RPMI8226 (cell line): ENCODE results near the gene ZNF280D.

Source experiments
- DNase-seq: peaks from one replicate; pipeline ENCODE4 v3.0.0-alpha.2; 2015

The ZNF280D gene

DNA sequence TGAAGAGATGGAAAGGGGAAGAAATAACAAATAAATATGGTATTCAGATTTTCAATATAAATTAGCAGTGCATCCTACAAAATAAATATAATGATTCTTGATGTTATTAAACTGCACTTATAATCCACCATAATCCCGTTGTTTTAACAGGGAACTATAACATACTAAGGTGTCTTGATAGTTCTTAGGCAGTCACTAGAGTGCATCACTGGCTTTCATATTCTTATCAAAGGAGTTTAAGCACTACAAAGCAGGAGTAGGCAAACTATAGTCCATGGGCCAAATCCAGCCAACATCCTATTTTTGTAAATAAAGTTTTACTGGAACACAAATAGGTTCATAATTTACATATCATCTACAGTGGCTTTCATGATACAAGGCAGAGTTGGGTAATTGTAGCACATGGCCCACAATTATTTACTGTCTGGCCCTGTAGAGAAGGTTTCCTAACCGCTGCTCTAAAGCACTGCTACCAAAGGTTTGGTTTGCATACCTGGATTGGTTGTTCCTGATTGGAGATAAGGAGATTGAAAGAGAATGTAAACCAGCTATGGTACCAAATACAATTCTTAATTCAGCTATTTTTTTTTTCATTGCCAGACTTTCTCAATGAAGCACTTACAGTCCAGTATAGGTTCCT, 104.3 kb downstream of the ZNF280D start:
- DNase-seq, result no peak

DNA sequence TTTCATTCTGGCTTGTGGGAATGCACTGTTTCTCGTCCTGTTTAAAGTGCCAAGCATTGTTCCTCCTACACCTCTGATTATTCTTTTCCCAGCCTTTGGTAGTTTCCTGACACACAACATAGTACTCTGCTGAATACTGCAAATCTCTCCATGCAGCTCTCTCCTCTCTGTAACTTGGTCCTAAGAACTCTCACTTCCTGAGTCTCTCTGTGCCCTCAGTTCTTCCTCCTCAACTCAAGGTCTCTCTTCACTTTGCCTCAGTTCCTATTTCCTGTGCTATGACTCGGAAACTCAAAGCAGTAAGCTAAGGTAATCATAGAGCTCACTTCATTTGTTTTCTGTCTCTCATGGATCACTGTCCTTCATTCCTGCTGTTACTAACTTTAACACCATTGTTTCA, 113.4 kb downstream of the ZNF280D start:
- DNase-seq, result no peak

DNA sequence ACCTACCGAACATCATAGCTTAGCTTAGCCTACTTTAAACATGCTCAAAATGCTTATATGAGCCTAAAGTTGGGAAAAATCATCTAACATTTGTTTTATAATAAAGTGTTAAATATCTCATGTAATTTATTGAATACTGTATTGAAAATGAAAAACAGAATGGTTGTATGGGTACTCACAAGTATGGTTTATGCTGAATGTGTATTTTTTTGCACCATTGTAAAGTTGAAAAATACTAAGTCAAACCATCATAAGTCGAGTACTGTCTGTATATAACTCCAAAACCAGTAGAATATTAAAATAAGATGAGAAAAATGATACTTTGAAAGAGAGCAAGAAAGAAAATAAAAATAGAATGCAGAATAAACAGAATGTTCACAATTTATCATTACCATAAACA, 115.7 kb downstream of the ZNF280D start:
- no peak for DNase-seq

DNA sequence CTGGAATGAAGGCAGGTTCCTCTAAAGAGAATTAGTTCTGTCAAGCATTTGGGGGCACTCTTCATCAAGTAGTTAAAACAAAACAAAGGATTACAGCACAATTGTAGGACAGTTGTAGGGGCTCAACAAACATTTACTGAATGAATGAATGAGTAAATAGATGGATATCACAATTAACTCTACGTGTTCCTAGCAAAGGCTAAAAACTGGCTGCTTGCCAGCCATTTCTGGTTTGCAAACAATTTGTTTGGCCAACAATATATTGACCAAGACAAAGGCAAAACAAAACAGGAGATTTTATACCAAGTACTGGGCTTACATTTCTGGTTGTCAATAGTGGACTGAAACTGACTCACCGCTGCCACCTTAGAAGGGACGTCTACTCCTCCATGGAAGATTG, 116.8 kb downstream of the ZNF280D start:
- no peak for DNase-seq

DNA sequence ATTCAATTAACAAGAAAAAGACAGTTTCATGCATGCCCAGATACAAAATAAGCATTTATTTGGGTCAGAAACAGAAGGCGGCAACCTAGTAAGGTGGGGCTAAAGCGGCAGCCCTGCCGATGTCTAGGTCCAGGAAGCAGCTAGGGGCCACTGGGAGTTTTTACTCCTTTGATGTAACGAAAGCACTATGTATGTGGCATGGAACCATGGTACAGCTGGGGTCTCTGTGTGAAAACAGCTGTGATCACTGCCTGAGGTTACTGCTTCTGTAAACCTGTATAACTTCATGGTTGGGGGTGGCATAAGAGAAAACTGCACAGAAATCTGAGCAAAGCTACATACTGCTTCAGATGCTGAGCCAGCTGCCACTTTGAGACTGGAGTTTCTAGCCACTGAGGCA, 119.5 kb downstream of the ZNF280D start:
- no peak for DNase-seq

DNA sequence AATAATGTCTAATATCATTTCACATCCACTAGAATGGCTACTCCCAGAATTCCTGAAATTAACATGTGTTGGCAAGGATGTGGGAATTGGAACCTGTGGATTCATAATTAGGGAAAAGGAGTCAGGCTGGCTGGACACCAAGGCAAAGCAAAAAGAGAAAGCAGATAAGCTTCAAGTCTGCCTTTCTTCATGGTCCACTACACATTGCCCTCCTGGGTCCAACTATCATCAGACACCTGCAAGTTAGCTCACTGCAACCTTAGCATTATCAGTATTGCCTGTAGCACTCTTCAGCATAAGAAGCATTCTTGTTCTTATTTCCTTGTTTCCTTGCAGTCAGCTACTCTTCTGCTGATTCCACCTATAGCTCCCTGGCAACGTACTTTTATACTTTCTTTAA, 124.3 kb downstream of the ZNF280D start:
- peak; percentile 54 for DNase-seq

DNA sequence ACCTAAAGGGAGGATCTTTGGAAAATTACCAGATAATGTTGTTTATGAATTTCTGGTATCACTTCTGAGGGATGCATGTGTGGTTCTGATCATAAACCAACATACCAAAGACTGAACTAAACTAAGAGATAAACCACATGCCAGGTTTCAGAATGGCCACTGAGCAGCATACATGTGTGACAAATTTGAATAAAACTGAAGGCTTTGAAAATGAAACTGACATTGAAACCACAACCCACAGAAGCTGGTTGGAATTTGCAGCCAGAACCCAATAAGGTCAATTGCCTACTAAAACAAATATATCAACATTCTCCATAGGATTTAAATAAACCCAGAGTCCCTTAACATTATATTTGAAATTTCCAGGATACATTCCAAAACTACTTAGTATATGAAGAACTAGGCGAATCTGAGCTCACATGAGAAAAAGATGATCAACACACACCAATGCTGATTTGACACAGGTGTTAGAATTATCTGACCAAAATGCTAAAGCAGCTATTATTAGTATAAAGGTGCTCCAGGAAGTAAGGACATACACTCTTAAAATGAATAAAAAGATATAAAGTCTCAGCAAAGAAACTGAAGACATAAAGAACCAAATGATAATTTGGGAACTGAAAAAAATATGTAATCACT, 125.0 kb downstream of the ZNF280D start:
- peak; percentile 80 for DNase-seq

DNA sequence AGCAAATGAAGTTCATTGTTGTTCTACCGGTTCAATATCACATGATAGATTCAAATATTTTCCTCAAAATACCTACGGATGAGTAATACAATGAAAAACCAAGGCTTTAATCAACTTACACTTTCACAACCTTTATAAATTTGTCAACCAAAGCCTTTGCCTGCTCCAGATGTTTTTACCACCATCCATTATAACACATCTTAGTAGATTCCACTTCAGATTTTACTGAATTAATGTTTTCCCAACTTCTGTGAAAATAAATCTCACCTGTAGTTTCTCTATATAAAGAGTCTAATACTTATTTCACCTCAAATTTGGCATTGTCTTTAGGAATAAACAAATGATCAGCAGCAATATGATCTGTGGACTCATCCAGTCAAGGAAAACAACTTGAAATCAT, 131.1 kb downstream of the ZNF280D start:
- no peak for DNase-seq

DNA sequence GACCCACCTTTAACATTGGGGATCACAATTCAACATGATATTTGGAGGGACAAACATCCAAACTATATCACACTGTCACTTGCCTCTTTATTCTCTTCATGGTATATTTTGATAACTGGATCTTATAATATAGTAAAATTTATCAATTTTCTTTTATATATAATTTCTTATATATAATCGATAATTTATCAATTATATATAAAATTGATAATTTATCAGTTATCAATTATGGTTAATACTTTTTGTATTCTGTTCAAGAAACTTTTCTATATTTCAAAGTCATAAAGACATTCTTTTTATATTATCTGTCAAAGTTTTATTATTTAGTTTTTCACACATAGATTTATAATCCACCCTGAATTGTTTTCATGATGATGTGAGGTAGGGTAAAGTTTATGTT, 132.9 kb downstream of the ZNF280D start:
- no peak for DNase-seq

DNA sequence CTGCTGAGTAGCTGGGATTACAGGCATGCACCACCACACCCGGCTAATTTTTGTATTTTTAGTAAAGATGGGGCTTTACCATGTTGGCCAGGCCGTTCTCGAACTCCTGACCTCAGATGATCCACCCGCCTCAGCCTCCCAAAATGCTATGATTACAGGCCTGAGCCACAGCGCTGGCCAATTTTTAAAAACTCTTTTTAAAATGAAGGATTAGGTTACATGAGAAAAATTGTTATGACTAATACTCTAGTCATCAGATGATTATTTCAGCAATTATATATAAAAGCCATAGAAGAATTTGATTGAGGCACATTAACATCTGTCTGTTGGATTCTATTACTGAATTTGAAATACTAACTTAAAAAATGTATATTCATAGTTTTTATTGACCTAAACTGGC, 134.3 kb downstream of the ZNF280D start:
- DNase-seq, result no peak

DNA sequence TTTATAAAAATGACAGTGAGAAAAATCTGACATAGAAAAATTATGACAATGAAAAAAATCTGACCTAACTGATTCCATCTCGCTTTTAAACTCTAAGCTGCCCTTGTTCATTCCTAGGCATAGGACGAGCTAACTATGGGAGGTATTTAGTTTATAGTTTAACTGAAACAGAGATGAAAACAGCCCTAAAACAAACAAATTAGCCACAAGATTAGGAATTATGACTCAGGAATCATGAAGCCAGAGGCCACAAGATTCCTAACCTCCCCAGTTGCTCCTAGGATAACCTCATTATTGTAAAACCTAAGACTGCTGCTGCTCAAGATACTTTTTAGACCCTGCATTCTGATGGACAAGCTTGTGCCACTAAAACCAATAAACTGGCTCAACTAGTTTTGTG, 145.6 kb downstream of the ZNF280D start:
- DNase-seq, result no peak

DNA sequence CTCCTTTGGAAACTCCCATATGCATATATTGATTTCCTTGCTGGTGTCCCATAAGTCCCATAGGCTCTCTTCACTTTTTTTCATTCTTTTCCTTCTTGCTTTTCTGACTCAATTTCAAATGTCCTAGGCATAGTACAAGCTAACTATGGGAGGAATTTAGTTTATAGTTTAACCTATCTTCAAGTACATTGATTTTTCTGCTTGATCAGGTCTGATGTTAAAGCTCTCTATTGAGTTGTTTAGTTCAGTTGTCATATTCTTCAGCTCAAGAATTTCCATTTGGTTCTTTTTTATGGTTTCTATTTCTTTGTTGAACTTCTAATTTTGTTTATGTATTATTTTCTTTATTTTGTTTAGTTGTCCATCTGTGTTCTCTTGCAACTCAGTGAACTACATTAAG, 147.1 kb downstream of the ZNF280D start:
- no peak for DNase-seq

DNA sequence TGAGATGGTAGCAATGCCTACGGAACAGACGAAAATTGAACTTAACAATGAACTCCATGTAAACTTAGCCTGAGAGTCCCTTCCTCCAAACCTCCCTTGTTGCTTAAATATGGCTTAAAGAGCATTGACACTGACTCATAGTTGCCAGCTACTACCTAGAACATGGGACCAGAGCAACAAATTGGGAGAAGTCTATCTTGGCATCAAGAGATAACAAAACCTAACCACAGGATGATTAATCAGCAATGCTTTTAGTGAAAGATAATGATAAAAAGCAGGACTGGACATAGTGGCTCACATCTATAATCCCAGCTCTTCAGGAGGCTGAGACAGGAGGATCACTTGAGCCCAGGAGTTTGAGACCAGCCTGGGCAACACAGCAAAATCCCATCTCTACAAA, 150.5 kb downstream of the ZNF280D start:
- no peak for DNase-seq
